Ascending aorta (tissue), 2 donors: ENCODE measurements around the gene SUN5. TPM values are rescaled to one million over a fixed set of nuclear protein-coding genes. Genes with fewer than 3 reads are reported as not detected.

Source experiments
- DNase-seq, 2 donors: peaks; one replicate each; pipeline ENCODE4 v3.0.0-alpha.2; 2019; ENCODE audit warnings: low spot score in 2 of 2
- H3K27ac ChIP-seq, 2 donors: fragments of 200-600 bp; sonication (generic); one replicate each; pipeline ENCODE4 v1.5.1; 2016 to 2017; ENCODE audit warnings: mild to moderate bottlenecking in 1 of 2
- H3K27me3 ChIP-seq: fragments of 200-600 bp; sonication (generic); one replicate; pipeline ENCODE4 v1.5.1; 2017
- H3K36me3 ChIP-seq, 2 donors: fragments of 200-600 bp; sonication (generic); one replicate each; pipeline ENCODE4 v1.5.1; 2016
- H3K4me1 ChIP-seq, 2 donors: fragments of 200-600 bp; sonication (generic); one replicate each; pipeline ENCODE4 v1.5.1; 2016 to 2017; ENCODE audit warnings: mild to moderate bottlenecking in 1 of 2
- H3K4me3 ChIP-seq, 2 donors: fragments of 200-600 bp; sonication (generic); one replicate each; pipeline ENCODE4 v1.5.1; 2016 to 2017; ENCODE audit warnings: mild to moderate bottlenecking in 1 of 2
- H3K9me3 ChIP-seq, 2 donors: fragments of 200-600 bp; sonication (generic); one replicate each; pipeline ENCODE4 v1.5.1; 2016
- intact Hi-C: fragments of 100-400 bp; cut with DNase I; formaldehyde crosslinking; loops from one replicate; pipeline ENCODE4 v1.15.1; 2023
- total RNA-seq: library from RNA; depleted of rRNA; stranded (reverse); fragments of >200 nt; gene quantifications from one replicate; pipeline ENCODE4 v1.1.0, GENCODE V29; 2016
- TF ChIP-seq, protein P1 (sequence below), 3 experiments: fragments of 200-600 bp in 2 of 3; fragments of 450-650 bp in 1 of 3; sonication (generic) in 2 of 3; IDR thresholded peaks; one replicate each; pipeline ENCODE4 v1.5.1; 2016 to 2019; ENCODE audit warnings: antibody characterized with exemption in 3 of 3, mild to moderate bottlenecking in 1 of 3, moderate library complexity in 1 of 3

Gene SUN5
- total RNA-seq, 1 donor from 2014 or later = not detected

DNA sequence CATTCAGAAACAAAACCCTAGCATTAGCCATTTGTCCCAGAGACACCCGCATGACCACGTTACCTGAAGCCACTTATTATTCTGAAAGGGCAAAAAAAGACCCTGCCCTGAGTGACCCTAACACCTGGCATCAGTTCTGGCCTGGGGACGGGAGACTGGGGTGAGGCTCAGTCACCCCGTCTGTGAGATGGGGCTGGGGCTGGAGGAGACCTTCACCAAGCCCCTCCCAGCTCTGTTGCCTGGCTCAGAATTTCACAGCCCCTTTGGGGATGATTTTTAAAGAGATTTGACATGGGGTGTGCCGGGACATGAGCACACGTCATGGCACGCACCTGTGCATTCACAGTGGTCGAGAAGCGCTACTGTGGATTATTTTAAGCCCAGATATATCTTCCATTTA, 25.8 kb upstream of the SUN5 start:
- Histone ChIP-seq H3K9me3 (no peaks in the 10 kb centered on the region), H3K4me3 (no peak overlapping the region), H3K36me3 (no peaks in the 10 kb centered on the region), H3K27me3 (no peaks in the 10 kb centered on the region), H3K27ac (no peak overlapping the region), H3K4me1 (no peaks in the 10 kb centered on the region)
- TF ChIP-seq, protein P1, sequence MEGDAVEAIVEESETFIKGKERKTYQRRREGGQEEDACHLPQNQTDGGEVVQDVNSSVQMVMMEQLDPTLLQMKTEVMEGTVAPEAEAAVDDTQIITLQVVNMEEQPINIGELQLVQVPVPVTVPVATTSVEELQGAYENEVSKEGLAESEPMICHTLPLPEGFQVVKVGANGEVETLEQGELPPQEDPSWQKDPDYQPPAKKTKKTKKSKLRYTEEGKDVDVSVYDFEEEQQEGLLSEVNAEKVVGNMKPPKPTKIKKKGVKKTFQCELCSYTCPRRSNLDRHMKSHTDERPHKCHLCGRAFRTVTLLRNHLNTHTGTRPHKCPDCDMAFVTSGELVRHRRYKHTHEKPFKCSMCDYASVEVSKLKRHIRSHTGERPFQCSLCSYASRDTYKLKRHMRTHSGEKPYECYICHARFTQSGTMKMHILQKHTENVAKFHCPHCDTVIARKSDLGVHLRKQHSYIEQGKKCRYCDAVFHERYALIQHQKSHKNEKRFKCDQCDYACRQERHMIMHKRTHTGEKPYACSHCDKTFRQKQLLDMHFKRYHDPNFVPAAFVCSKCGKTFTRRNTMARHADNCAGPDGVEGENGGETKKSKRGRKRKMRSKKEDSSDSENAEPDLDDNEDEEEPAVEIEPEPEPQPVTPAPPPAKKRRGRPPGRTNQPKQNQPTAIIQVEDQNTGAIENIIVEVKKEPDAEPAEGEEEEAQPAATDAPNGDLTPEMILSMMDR (IDR thresholded peaks at IDR 0.05) = no peak
- intact Hi-C loops = no loop called here
- DNase-seq = no peak

DNA sequence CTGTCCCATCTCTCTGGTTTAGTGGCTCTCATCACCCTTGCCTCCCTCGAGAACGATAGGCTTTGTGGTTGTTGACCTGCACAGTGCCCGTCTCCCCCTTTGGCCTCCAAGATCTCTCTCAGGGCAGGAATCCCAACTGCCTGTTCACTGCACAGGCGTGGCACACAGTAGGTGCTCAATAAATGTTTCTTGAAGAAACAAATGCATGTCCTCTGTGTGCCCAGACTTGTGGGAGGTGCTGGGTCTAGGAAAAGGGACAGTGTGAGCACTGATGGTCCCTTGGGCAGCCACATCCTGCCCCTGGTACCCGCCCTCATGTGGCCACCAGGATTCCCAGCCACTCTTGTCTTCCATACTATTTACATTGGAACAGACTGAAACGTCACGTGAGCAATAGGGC, 24.6 kb upstream of the SUN5 start:
- Histone ChIP-seq H3K27me3 (no peaks in the 10 kb centered on the region), H3K27ac (no peak overlapping the region), H3K4me3 (no peak overlapping the region), H3K36me3 (no peaks in the 10 kb centered on the region), H3K9me3 (no peaks in the 10 kb centered on the region), H3K4me1 (no peaks in the 10 kb centered on the region)
- DNase-seq = no peak
- intact Hi-C loops = no loop called here
- TF ChIP-seq, protein P1 (IDR thresholded peaks at IDR 0.05) = no peak

DNA sequence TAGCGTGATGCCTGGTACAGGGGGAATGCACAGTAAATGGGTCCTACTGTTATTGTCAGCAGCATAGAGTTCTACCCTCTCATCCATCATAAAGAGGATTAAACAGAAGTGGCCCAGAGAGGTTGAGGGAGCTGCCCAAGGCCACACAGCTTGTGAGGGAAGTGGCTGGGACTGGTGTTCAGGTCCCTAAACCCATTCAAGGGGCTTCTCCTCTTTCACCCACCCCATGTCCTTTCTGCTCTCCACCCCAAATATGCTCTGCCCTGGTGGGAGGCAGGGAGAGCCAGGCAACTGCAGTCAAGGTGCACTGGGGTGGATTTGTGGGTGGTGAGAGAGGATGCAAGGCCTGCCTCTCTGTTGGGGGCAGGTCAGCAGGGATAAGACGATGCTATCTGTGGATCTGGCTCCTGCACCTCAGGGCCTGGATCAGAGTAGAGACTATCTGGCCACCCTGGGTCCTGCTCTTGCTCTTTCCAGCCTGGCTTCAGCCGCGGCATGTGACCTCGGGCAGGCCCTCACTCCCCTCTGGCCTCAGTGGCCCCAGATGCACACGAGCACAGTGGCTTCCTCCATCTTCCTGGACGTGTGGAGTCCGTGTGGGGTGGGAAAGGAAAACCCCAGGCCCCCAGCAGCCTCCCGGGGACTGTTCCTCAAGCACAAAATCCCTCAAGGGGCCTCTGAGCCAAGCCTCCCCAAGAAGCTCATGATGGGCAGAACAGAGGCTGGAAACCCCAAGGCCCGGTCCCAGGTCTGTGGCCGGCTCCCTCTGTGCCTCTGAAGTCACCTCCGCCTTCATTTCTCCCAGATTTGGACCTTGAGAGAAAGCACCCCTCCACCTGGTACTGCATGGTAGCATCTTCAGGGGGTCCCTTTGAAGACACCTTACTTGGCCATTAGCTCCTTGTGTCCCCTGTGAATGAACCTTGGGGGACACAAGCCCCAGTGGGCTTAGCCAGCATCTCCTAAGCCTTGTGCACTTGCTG, 23.8 kb upstream of the SUN5 start:
- intact Hi-C loops = no loop called here
- Histone ChIP-seq H3K27me3 (no peaks in the 10 kb centered on the region), H3K4me1 (no peaks in the 10 kb centered on the region), H3K4me3 (no peak overlapping the region), H3K27ac (no peak overlapping the region), H3K36me3 (no peaks in the 10 kb centered on the region), H3K9me3 (no peaks in the 10 kb centered on the region)
- TF ChIP-seq, protein P1 (IDR thresholded peaks at IDR 0.05) = no peak
- DNase-seq = no peak

DNA sequence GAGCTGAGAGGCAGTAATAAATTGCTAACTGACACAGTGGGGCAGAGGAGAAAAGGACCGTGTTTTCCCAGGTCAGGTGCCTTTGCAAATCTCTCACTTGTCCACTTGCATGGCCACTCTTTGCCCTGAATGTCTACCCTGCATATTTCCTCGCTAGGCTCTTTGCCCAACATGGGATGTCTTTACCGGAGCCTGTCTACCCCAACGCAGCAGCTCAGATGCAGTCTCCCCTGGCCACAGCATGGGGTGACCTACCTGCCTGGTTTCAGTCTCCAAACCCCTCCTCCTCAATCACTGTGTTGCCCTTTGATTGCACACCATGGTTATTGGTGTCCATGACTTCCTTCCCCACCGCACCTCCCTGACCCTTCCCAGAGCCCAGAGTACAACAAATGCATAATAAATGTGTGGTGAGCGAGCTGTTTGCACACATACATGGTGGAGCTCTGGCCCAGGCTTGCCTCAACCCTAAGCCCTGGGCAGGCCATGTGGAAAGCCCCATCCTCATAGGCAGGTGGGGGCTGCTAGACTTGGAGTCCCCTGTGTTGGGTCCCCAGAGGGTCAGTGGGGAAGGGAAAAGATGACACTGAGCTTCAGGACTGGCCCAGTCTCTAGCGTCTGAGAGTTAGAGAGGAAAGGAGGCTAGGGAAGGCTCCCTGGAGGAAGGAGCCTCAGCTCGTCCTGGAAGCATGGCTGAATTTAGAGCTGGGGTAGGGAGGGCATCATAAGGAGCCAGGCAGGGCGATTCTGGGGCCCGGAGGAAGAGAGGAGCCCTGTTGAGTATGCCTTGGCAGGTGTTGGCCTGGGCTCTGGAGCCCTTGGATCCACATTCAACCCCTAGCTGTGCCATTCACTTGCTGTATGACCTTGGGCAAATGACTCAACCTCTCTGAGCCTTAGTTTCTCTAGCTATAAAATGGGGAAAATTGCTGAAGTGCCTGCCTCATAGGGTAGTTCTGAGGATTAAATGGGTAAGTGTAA, 22.8 kb upstream of the SUN5 start:
- H3K27me3 ChIP-seq = no peaks in the 10 kb centered on the region
- intact Hi-C loops = no loop called here
- TF ChIP-seq, protein P1 (IDR thresholded peaks at IDR 0.05) = no peak
- H3K9me3 ChIP-seq = no peaks in the 10 kb centered on the region
- no peaks in the 10 kb centered on the region for H3K4me1 ChIP-seq
- no peaks in the 10 kb centered on the region for H3K36me3 ChIP-seq
- H3K27ac ChIP-seq = no peak overlapping the region
- no peak overlapping the region for H3K4me3 ChIP-seq
- no peak for DNase-seq

DNA sequence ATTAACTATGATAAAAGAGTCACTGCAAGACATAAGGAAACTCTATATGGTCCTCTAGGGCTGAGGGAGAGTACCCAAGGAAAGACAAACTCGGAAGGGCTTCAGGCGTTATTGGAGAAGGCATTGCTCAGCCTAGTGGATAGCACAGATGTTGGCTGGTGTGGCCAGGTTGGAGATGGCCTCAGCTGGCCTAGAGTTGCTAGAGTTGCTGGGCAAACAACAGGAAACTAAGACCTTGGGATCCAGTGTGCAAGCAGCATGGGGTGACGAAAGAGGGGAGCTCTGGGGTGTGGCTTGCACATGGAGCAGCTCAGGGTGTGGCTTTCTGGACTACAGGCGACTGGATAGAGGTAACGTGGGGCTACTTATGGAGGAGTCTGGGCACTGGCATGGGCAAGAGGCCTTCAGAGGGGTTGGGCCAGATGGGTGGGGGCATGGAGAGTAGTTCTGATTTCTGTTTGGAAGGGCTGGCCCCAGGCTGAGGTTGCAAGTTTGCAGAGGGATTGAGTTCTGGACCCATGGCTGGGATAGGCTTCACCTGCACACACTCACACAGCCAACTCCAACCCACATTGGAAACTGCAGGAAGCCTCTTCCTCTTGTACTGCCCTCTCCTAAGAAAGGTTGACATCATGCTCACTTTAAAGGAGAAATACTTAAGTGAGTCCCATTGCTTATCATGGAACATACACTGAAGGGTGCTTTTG, 22.0 kb upstream of the SUN5 start:
- no peak for DNase-seq
- TF ChIP-seq, protein P1 (IDR thresholded peaks at IDR 0.05) = no peak
- H3K27me3 ChIP-seq = no peaks in the 10 kb centered on the region
- H3K27ac ChIP-seq = no peak overlapping the region
- no peaks in the 10 kb centered on the region for H3K36me3 ChIP-seq
- no peak overlapping the region for H3K4me3 ChIP-seq
- intact Hi-C loops = no loop called here
- H3K4me1 ChIP-seq = no peaks in the 10 kb centered on the region
- no peaks in the 10 kb centered on the region for H3K9me3 ChIP-seq
